Renal cortical epithelial cell (primary cell): Measurements from ENCODE around the gene NDOR1. TPM values are rescaled to one million over a fixed set of nuclear protein-coding genes. Genes with fewer than 3 reads are reported as not detected.
A peak's percentile ranks its signal among the peaks of the same experiment; 100 is the strongest.

Source experiments
- DNase-seq: peaks from one replicate; pipeline ENCODE4 v3.0.0-alpha.2; 2011; ENCODE audit warnings: low read depth
- total RNA-seq: library from RNA; depleted of rRNA; stranded (reverse); fragments of >200 nt; gene quantifications from 2 replicates; pipeline ENCODE4 v1.2.3, GENCODE V29; 2014

NDOR1 gene
- total RNA-seq, 1 donor from 2014 or later = 6.2 TPM

DNA sequence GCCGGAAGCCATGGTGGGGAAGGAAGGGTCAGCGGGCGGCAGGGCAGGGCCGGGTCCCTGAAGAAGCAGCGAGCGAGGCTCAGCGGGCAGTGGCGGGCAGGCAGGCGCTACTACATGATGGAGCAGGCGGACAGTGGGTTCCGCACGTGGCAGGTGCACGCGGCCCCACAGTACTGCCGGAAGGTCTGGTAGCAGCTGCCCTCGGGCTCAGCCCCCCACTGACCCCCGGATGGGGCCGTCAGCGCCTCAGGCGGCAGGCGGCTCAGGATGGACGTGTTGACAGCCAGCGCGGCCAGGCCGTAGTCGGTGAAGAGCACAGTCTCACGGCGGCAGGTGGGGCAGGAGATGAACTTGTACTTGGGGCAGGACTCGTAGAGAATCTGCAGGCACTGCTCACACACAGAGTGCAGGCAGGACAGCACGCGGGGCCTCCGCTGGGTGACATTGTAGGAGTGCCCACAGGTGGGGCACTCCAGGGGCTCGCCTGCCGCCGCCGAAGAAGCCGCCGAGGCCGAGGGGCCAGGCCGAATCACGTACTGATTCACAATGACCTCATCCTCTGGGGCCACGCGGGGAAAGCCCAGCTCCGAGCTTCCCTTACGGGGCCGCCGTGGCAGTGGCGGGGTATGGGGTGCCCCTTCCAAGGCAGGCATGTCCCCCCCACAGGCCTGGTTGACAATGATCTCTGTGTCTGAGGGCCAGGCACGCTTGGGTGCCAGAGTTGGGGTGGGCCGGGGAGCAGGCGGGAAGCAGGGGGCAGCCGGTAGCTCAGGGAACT, 15.0 kb downstream of the NDOR1 start:
- DNase-seq = no peak

DNA sequence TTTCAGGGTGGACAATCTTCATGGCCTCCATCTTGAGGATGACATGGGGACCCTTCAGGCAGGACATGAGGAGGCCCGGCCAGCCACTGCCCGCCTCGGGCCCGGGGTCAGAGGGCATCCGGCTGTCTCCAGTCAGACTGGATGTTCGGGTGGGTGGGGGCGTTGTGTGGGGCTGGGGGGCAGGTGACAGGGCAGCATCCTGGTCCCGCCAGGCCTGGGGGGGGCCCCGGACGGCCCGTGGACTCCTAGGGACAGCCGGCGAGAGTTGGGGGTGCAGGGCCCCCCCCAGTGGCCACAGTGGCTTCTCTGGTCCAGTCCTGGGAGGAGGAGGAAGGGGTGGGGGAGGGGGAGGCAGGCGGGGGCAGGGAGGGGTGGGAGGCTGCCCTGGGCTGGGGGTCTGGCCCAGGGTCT, 15.6 kb downstream of the NDOR1 start:
- DNase-seq = no peak

DNA sequence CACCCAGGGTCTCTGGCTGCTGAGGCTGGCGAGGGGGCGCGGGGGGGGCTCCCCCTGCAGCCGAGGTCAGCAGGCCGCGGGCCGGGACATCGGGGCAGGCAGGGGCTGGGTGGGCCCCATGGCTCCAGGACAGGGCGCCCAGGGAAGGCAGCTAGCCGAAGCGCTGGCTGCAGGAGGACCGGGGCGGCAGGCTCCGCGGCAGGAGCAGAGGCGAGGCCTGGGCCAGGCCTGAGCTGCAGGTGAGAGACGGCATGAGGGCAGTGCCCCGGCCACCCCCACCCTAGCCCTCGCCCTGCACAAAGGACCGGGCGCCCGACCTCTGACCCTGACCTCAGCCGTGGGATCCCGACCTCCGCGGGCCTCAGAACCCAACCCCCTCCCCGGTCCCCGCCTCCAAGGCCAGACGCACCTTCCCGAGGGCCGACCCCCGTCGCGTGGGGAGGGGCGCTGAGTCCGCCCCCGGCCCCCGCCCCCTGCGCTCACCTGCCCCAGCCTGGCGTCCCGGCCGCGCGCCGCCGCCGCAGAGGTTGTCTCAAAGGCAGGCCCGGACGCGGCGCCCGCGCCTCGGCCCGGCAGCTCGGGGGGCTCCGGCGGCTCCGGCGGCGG, 16.1 kb downstream of the NDOR1 start:
- no peak for DNase-seq

DNA sequence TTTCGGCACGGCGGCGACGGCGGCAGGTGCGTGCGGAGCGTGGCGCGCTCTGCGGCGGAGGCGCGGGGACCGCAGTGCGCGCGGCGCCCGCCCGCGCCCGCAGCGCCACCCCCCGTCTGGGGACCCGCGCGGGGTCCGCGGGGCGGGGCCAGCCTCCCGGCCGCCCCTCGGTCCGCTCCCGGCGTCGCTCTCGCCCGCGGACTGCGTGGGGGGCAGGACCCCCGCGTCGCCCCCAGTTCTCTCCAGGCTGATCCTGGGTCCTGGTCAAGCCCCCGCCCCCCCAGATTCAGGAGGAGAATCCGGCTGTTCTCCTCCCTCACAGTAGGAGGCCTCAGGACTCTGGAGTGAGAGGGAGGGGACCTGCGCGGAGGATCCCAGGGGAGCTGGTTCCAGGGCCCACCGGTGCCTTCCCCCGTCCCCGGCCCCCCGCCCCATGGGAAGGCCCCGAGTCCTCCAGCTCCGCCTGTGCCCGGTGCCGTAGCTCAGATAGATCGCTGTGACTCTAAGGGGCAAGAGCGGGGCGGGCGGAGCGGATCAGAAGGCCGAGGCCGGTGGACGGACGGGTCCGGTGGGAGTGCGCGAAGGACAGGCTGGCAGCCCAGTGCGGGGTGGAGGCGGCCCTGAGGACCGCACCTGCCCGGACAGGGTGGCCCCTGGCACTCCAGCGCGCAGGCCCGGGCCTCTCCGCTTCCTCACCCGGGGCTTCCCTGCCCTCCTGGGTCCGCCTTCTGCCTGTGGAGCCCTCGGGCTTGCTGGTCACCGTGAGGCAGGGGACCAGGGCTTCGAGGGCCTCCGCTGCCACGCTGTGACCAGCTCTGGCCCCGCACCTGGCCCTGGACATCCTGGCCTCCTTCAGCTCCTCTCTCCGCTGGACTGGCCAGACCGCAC, 16.9 kb downstream of the NDOR1 start, which contains the start of gene RNF208:
Gene RNF208, minus strand, starts transcription at position 51 of the 888 bp plus-strand sequence. CDS start 1,028 bp downstream, outside the sequence.
- DNase-seq = no peak

DNA sequence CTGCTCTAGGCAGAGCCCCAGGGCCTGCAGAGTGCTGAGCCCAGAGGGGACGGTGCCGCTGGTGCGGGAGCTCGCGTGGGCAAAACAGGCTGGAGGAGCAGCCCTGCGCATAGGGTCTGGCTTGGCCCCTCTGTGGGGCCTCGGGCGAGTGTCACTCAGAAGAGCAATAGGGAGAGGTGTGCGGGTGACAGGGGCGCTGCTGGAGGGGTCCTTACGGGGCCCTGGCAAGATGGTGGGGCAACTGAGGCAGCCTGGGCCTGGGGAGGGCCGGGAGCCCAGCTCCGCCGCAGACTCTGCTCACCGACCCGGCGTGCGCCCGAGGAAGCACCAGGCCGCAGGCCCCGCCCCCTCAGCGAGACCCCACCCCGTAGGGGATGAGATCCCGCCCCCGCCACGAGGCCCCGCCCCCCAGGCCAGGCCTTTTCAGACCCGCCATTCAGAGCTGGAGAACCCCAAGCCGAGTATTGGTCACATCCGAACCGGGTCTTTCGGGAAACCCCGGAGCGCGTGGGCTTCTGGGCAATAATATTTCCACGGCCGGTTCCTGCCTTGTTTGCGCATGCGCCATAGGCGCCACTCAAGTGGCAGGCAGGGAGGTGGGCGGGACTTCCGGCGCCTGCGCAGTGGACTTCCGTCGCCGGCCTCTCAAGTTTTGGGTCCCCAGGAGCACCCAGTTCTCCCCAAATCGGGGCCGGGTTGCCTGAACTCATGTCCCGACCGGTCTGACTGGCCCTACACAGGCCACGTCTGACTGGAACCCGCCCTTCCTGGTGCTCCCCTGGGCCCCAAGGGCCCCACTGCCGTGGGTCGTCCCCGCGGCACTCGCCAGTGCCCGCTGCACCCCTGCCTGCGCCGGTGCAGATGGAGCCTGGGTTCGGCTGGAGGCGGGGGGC, 17.8 kb downstream of the NDOR1 start:
- peak; percentile 96 for DNase-seq

DNA sequence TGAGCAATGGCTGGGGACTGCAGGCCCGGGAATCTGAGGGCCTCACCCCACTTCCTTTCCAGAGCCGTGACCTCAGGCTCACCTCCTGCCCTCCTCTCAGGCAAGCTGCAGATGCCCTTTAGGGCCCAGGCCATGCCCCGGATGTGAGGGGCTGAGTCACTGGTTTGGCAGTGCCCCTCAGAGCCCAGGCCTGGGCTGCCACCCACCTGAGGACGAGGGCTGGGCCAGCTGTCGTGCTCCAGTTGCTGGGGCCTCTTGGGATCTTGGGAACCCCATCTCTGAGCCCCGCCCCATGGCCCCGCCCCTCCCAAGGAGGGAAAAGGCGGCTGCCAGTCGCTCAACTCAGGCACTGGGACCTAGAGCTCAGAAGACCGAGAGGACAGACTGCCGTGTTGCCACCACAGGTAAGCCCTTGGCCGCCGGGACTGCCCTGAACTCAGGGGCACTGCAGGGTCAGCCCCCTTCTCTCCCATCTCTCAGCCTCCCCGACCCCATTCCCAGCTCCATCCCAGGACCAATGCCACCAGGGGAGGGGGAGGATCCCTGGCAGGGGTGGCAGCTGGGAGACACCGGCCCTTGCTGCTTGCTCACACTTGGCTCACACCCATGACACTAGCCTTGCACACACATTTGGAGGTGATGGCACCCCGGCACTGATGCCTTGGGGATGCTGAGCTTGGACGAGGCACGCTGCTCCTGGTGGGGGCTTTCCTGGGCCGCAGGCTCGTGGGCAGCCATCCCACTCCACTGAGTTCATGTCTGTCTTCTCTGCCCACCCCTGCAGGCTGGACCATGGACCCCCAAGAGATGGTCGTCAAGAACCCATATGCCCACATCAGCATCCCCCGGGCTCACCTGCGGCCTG, 19.6 kb downstream of the NDOR1 start, which contains the start of gene CYSRT1:
Gene CYSRT1, plus strand, starts transcription at position 345 of the 865 bp plus-strand sequence. Its CDS starts 448 bp downstream, at position 793.
- no peak for DNase-seq

DNA sequence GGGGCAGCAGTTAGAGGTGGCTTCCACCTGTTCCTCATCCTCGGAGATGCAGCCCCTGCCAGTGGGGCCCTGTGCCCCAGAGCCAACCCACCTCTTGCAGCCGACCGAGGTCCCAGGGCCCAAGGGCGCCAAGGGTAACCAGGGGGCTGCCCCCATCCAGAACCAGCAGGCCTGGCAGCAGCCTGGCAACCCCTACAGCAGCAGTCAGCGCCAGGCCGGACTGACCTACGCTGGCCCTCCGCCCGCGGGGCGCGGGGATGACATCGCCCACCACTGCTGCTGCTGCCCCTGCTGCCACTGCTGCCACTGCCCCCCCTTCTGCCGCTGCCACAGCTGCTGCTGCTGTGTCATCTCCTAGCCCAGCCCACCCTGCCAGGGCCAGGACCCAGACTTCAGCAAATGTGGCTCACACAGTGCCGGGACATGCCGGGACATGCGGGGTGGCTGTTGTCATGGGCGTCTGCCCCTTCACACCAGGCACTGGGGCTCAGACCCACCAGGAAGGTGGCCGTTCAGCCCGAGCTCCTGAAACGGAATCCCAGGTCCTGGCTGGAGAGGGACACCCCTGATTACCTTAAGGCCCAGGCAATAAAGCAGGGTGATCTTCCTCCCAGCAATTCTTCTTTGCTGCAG, 20.3 kb downstream of the NDOR1 start:
- DNase-seq = no peak

DNA sequence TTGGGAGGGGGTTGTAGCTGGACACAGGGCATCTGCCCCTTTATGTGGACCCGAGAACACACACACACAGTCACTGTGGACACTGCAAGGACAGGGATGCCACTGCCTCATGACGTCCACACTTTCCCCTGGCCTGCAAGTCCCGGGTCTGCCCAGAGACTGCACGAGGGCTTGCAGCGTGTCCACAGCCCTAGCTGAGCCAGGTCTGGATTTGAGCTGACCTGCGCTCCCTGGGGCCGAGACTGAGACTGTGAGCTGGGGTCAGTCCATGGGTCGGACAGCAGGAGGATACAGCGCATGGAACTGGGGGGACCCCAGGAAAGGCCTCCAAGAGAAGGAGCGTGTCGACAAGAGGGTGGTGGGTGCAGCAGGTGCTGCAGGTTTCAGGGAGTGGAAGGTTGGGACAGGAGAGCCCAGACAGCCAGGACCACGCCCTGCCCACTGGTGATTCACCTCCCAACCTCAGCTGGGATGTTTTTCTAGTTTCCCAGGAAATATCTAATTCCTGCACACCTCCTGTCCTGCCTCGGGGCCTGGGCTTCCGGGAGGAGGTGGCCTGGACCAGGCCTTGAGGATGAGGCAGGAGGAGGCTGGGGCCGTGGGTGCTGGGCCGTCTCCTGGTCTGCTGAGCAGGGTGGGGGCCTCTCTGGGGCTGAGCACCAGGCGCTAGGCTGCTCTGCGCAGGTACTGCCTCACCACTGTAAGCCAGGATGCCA, 21.0 kb downstream of the NDOR1 start:
- DNase-seq = peak; percentile 42

DNA sequence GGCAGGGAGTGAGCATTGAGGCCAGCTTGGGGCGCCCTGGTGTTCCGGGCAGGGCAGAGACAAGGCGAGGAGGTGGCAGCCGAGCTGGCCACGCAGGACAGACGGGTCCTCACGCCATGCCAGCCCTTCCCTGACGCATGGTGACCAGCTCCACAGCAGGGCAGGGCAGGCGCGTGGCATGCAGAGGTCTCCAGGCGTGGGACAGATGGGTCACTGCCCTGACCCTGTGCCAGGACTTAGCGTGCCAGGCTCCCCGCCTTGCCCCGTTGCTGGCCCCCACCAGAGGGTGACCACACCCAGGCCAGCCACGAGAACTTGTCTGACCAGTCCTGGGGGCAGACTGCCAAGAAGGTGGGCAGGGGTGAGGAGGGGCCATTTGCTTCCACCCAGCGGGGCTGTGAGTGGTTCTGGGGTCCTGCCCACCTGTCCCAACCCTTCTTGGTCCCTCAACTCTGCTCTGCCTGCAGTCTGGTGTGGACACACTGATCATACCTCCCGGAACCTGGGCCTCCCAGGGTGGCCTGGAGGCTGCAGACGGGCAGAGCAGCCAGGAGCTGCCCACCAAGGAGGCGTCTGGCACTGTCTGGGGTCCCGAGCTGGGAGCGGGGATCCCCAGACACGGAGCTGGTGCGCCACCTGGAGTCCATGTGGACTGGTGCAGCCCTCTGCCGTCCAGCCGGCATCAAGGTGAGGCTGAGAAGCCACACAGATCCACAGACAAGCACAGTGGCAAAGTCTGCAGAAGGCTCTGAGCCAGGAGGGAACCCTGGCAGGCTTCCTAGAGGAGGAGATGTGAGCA, 21.8 kb downstream of the NDOR1 start, which contains the start of gene RNF224:
Gene RNF224, plus strand, starts transcription at position 449 of the 799 bp plus-strand sequence. CDS start 834 bp downstream, outside the sequence.
- DNase-seq = peak; percentile 50

DNA sequence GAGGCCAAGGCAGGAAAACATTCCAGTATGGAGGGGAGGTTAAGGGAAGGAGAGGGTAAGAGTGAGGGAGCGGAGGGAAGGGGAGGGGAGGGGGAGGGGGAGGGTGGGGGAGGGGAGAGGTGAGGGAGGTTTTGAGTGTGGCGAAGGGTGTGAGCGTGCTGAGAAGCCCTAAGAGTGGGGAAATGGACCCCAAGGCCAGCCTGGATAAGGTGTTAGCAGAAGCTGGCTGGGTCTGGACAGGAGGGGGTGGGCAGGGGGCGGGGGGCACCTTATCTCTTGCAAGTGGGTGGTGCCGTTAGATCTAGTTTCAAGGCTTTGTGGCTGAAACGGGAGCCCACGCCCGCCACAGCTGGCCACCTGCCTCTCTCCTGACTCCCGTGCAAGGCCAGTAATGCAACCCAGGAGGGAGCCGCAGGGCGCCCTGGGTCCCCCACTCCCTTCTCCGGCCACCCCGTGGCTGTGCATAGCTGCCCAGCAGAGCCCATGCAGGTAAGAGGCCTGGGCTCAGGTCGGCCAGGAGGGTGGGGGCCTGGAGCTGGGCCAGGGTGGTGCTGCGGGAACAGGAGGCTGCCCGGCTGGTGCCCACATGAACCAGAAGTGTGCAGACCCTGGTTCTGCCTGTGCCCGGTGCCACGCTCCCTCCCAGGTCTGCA, 22.5 kb downstream of the NDOR1 start:
- no peak for DNase-seq

DNA sequence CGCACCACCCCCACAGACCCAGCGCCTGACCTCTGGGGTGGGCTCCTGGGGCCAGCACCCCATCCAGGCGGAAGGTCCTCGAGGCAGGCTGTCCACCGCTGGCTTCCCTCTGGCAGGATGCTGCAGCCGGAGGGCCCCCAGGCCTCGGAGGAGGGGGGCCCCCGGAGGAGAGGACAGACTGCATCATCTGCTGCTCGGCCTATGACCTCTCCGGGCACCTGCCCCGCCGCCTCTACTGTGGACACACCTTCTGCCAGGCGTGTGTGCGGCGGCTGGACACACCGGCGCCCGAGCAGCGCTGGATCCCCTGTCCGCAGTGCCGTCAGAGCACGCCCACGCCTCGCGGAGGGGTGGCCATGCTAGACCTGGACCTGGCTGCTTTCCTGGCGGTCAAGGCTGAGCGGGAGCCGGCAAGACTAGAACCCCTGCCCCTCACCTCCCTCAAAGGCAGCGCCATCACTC, 23.0 kb downstream of the NDOR1 start:
- no peak for DNase-seq

DNA sequence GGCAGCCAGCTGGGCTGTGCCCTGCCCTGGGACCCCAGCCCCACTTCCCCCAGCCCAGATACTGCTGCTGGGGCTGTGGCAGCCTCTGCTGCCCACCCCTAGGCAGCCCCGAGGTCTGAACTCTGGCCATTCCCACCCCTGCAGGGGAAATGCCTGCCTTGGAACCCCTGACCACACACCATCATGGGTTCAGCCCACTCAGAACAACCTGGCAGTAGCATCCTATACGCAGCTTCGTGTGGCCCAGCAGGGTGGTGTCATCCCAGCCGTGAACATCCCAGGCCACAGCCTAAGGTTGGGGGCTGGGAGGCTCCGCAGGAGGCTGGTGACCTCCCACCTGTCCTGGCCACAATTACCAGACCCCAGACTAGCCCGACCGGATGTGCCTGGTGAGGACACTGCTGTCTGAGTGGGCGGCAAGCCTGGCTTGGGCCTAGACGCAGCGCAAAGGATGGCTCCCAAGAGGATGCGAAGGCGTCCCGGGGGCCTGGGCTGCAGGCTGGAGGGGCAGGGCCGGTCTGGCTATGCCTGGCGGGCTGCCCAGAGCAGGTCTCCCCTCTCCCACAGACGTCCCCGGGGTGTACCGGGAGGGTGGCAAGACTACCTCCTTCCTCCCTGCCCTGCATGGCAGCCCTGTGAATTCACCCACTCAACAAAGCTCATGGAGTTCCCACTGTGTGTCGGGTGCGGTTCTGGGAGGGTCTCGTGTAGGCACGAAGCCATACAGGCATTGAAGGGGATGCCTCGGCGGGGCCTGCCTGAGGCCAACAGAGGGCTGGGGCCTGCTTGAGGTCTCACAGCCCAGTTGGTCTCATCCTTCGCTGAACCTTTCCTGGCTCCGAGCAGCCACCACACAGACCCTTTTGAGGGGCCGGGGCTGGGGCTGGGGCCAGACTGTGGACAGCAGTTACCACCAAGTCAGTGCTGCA, 23.7 kb downstream of the NDOR1 start:
- DNase-seq = no peak

DNA sequence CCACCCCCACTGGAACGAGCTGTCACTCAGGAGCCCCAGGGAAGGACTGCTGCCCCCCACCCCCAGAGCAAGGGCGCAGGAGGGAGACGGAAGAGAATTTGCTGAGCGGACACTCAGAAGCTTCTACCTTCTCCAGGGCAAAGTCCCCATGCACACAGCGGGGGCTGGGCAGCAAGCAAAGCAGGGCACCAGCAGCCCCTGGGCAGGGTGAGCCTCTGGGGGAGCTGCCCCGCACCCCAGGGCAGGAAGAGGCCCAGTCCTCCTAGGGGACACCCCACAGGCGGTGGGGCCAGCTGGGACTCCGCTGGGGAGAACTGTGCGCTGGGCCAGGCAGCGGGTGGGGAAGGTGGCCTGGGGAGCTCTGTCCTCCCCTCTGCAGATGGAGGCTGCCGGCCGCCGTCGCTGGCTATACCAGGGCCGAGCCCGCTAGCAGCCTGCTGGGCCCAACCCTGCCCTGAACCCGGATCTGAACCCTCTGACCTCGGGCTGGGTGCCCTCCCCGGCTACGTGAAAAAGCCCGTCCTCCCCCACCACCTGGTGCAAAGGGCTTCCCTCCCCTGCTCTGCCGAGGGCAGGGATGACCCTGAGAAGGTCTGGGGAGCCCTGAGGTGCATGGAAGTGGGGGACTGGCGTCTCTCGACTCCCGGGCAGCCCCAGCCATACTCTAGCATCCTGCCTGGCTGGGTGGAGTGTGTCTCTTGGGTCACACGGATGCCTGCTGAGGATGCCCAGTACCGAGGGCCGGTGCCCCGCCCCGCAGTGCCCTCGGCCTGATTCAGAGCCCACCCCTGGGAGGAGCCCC, 24.6 kb downstream of the NDOR1 start:
- no peak for DNase-seq

DNA sequence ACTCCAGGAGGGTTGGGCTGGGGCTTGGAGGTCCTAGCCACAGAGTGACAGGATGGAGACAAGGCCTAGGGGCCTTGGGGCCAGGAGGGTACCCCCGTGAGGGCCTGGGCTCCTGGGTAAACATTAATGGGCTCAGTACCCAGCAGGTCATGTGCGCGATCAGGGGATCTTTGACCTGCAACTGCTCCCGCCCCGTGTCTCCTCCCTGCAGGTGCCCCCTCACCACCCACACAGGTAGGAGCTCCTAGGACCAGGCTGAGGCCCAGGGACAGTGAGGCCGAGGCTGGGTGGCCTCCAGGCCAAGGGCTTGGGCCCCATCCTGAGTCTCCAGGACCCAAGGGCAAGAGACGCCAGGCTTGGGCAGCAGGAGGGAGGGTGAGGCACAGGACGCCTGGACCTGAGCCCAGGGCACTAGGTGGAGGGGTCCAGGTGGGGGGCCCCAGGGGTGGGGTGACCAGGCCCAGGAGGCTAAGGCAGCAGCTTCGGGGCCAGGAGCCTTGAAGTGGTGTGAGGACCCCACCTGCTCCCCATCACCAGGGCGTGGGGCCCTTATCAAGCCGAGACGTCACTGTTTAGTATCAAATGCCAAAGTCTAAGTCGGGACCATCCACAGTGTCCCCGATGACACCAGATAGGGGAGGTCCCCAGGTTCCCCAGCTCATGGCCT, 25.3 kb downstream of the NDOR1 start, which contains the start of gene SLC34A3:
Gene SLC34A3, plus strand, starts transcription at position 197 of the 667 bp plus-strand sequence. CDS start 802 bp downstream, outside the sequence.
- no peak for DNase-seq
